SU-DHL-6 (cell line): ENCODE data around the gene CELA2A.

ENCODE experiments used
- H2AFZ ChIP-seq: fragments of 200-600 bp; sonication (generic); 2 replicates; pipeline ENCODE4 v1.6.1; 2014; ENCODE audit warnings: low read depth, mild to moderate bottlenecking, moderate library complexity, mixed read lengths, antibody characterized with exemption, low read length; ENCODE audit not compliant: severe bottlenecking
- H3F3A ChIP-seq: fragments of 200-600 bp; shearing (Covaris generic); 2 replicates; pipeline ENCODE4 v1.6.0; 2016; ENCODE audit warnings: antibody characterized with exemption, mild to moderate bottlenecking; ENCODE audit not compliant: insufficient read depth
- H3K27ac ChIP-seq: fragments of 200-600 bp; sonication (generic); 2 replicates; pipeline ENCODE4 v1.5.1; 2016; ENCODE audit warnings: low read depth, mild to moderate bottlenecking, low read length, moderate library complexity, mixed read lengths
- H3K27me3 ChIP-seq: fragments of 200-600 bp; sonication (generic), shearing (Covaris generic); 2 replicates; pipeline ENCODE4 v1.6.0; 2014; ENCODE audit warnings: mild to moderate bottlenecking, low read length
- H3K36me3 ChIP-seq: fragments of 200-600 bp; sonication (generic); 2 replicates; pipeline ENCODE4 v1.6.1; 2014; ENCODE audit warnings: mild to moderate bottlenecking, low read length, mixed read lengths
- H3K4me2 ChIP-seq: fragments of 300-600, 200-600 bp; shearing (Covaris generic), sonication (generic); 2 replicates; pipeline ENCODE4 v1.6.0; 2014; ENCODE audit warnings: low read length, low read depth, mild to moderate bottlenecking; ENCODE audit not compliant: poor library complexity, severe bottlenecking
- H3K4me3 ChIP-seq: fragments of 200-600 bp; sonication (generic); 2 replicates; pipeline ENCODE4 v1.5.1; 2014; ENCODE audit warnings: antibody characterized with exemption, low read length, mild to moderate bottlenecking, mixed read lengths; ENCODE audit not compliant: insufficient read depth, poor library complexity, severe bottlenecking
- H3K79me2 ChIP-seq: fragments of 200-600 bp; sonication (generic); 2 replicates; pipeline ENCODE4 v1.6.1; 2014; ENCODE audit warnings: mild to moderate bottlenecking, low read length, moderate library complexity; ENCODE audit not compliant: insufficient read depth
- H3K9ac ChIP-seq: fragments of 200-600 bp; sonication (generic); 2 replicates; pipeline ENCODE4 v1.7.0; 2014; ENCODE audit warnings: mild to moderate bottlenecking, low read length
- H3K9me2 ChIP-seq: fragments of 200-600 bp; sonication (generic); replicated peaks from 2 replicates; pipeline ENCODE4 v1.6.1; 2014; ENCODE audit warnings: low read length; ENCODE audit not compliant: insufficient read depth
- H3K9me3 ChIP-seq: fragments of 200-600 bp; sonication (generic); 2 replicates; pipeline ENCODE4 v1.6.1; 2014; ENCODE audit warnings: low read length, mixed read lengths; ENCODE audit not compliant: insufficient read depth
- H4K20me1 ChIP-seq: fragments of 200-600 bp; sonication (generic); 2 replicates; pipeline ENCODE4 v1.6.1; 2014; ENCODE audit warnings: low read depth, mild to moderate bottlenecking, antibody characterized with exemption, low read length, moderate library complexity, mixed read lengths
- CTCF ChIP-seq: fragments of 200-600 bp; sonication (generic); IDR thresholded peaks from one replicate; pipeline ENCODE4 v1.5.1; 2017; ENCODE audit warnings: antibody characterized with exemption, mild to moderate bottlenecking, low read length, moderate library complexity; ENCODE audit not compliant: insufficient read depth, poor library complexity, severe bottlenecking
- EZH2phosphoT487 ChIP-seq: fragments of 200-600 bp; sonication (generic), shearing (Covaris generic); conservative IDR thresholded peaks from 2 replicates; pipeline ENCODE4 v1.6.1; 2018; ENCODE audit warnings: mild to moderate bottlenecking, antibody characterized with exemption, low read length, moderate library complexity, mixed read lengths

The CELA2A gene

DNA sequence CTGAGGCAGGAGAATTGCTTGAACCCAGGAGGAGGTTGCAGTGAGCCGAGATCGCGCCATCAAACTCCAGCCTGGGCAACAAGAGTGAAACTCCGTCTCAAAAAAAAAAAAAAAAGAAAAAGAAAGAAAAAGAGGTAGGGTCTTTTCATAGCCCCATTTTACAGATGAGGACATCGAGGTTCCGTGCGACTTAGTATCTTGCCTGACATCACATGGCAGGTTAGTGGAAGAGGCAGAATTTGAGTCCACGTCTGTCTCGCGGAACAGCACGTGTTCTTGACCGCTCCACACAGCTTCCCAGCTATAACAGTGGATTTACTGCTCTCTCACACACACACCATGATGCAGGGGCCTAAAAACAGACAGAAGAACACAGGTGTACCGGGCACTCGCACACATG, 17.2 kb upstream of the CELA2A start:
- H3F3A ChIP-seq, result no peaks in the 10 kb centered on the region
- no peak overlapping the region for H3K27ac ChIP-seq
- no peak overlapping the region for H3K9ac ChIP-seq
- H4K20me1 ChIP-seq, result no peaks in the 10 kb centered on the region
- H3K4me2 ChIP-seq, result no peak overlapping the region
- no peaks in the 10 kb centered on the region for H3K9me2 ChIP-seq
- no peaks in the 10 kb centered on the region for H3K9me3 ChIP-seq
- TF ChIP-seq EZH2phosphoT487, result no peak
- H3K36me3 ChIP-seq, result no peaks in the 10 kb centered on the region
- no peak overlapping the region for H2AFZ ChIP-seq
- H3K79me2 ChIP-seq, result no peaks in the 10 kb centered on the region
- H3K27me3 ChIP-seq, result no peaks in the 10 kb centered on the region
- no peak overlapping the region for H3K4me3 ChIP-seq

GRCh38 chr1:15440357-15440756, 16.2 kb upstream of the CELA2A start:
- H4K20me1 ChIP-seq, result no peaks in the 10 kb centered on the region
- no peaks in the 10 kb centered on the region for H3K79me2 ChIP-seq
- no peaks in the 10 kb centered on the region for H3K27me3 ChIP-seq
- H3F3A ChIP-seq, result no peaks in the 10 kb centered on the region
- no peak overlapping the region for H3K4me3 ChIP-seq
- no peak overlapping the region for H3K4me2 ChIP-seq
- no peak overlapping the region for H3K9ac ChIP-seq
- no peak overlapping the region for H3K27ac ChIP-seq
- H3K9me3 ChIP-seq, result no peaks in the 10 kb centered on the region
- no peak for TF ChIP-seq CTCF
- no peak for TF ChIP-seq EZH2phosphoT487
- no peaks in the 10 kb centered on the region for H3K36me3 ChIP-seq
- no peak overlapping the region for H2AFZ ChIP-seq
- no peaks in the 10 kb centered on the region for H3K9me2 ChIP-seq

- Histone ChIP-seq H3K9me2 (no peaks in the 10 kb centered on the region), H3K9ac (no peak overlapping the region), H3K4me3 (no peak overlapping the region), H3K27ac (no peak overlapping the region), H2AFZ (no peak overlapping the region), H3K4me2 (no peak overlapping the region), H3F3A (no peaks in the 10 kb centered on the region), H3K9me3 (no peaks in the 10 kb centered on the region), H3K79me2 (no peaks in the 10 kb centered on the region), H4K20me1 (no peaks in the 10 kb centered on the region), H3K27me3 (no peaks in the 10 kb centered on the region), H3K36me3 (no peaks in the 10 kb centered on the region)
- TF ChIP-seq EZH2phosphoT487 (no peak), CTCF (no peak)
These were observed 15.3 kb upstream of the CELA2A start for GRCh38 chr1:15441247-15441646.

- Histone ChIP-seq H3F3A (no peaks in the 10 kb centered on the region), H3K36me3 (no peaks in the 10 kb centered on the region), H3K9ac (no peak overlapping the region), H3K4me3 (no peak overlapping the region), H3K27ac (no peak overlapping the region), H3K4me2 (no peak overlapping the region), H2AFZ (no peak overlapping the region), H3K27me3 (no peaks in the 10 kb centered on the region), H3K9me3 (no peaks in the 10 kb centered on the region), H4K20me1 (no peaks in the 10 kb centered on the region), H3K79me2 (no peaks in the 10 kb centered on the region), H3K9me2 (no peaks in the 10 kb centered on the region)
- TF ChIP-seq EZH2phosphoT487 (no peak), CTCF (no peak)
These were observed 14.4 kb upstream of the CELA2A start for GRCh38 chr1:15442119-15442518.
